Pons (tissue), 1 donor: ENCODE results near the gene BANP.
"Not testable (repeated sequence)": the region's sequence is repeated elsewhere in the genome, so short reads cannot be mapped to it uniquely, and the experiment has no call there.

Experiments used
- DNase-seq: peaks from one replicate; pipeline ENCODE4 v3.0.0-alpha.2; 2016; ENCODE audit warnings: low spot score

Gene BANP

DNA sequence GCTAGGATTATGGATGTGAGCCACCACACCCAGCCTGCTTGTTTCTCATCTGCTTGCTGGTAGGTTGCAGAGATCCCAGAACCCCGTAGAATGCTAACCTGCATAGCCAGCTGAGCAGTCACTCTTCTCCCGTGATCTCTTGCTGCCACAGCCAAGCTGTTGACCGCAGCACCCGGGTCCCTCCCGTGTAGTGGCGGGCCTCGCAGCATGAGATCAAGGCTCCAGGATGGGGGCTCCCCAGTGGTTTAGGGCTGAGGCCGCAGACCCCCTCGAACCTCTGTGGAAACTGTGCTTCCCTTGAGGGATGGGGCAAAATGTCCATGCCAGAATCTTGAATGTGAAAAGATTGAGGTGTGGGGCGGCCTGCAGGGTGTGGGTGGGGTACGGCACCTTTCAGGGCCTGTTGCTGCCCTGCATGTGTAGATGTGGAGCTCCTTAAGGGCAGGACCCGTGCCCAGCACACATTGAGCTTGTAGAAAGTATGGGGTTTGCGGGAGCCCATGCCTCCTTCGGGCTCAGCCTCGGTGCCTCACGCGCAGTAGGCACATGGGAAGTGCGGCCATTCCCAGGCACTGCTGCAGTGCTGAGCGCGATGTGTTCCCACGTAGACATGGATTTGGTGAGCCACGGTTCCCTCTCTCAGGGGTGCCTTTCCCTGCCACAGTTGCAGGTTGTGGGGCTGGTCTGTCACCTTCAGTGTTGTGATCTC lies 99.9 kb downstream of the BANP start:
- no peak for DNase-seq

DNA sequence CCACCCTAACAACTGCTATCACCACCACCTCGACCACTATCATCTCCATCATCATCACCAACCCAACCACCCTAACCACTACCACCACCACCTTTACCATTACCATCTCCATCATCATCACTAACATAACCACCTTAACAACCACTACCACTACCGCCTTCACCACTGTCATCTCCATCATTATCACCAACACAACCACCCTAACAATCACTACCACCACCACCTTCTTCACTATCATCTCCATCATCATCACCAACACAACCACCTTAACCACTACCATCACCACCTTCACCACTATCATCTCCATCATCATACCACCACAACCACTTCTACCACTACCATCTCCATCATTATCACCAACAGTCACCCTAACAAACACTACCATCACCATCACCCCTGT lies 101.4 kb downstream of the BANP start:
- no peak for DNase-seq

DNA sequence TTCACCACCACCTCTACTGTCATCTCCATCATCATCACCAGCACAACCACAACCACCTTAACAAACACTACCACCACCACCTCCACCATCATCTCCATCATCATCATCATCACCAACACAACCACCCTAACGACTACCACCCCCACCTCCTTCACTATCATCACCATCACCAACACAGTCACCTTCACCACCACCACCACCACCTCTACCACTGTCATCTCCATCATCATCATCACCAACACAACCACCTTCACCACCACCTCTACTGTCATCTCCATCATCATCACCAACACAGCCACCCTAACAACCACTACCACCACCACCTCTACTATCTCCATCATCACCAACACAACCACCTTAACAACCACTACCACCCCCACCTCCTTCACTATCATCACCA lies 102.2 kb downstream of the BANP start:
- not testable (repeated sequence) for DNase-seq

DNA sequence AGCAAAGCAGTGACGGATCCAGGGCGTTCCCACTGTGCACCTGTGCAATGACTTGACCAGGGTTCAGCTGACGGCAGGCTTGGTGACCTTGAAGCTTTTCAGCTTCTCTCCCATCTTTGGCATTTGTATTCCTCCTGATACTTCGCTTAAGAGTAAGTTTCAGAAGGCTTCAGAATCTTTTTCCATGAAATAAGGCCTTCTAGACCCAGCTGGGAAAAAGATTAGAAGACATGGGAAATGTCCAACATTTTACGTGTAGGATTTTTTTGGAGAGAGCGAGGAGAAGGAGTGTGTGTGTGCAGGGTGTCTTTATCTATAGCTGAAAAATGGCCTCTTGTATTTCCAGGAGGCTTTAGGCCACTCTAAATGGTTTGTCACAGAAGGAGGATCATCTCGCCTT lies 104.1 kb downstream of the BANP start:
- no peak for DNase-seq

DNA sequence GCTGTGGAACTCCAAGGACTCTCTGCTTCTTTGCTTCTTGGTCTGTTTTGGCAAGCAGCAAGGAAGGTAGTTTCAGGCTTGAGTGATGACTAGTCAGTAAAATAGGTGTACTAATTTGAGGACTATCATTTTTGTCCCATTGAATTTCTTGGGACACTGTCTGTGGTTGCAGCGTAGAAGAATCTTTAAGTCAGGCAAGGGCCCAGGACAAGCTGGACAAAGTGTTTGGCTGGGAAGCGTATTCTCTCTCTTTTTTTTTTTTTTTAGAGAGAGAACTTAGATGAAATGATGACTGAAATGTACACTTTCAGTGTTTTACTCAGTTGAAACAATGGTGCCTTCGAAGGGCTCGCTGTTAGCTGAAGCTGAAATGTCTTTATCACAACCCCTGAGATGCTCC lies 105.0 kb downstream of the BANP start:
- DNase-seq, result no peak

DNA sequence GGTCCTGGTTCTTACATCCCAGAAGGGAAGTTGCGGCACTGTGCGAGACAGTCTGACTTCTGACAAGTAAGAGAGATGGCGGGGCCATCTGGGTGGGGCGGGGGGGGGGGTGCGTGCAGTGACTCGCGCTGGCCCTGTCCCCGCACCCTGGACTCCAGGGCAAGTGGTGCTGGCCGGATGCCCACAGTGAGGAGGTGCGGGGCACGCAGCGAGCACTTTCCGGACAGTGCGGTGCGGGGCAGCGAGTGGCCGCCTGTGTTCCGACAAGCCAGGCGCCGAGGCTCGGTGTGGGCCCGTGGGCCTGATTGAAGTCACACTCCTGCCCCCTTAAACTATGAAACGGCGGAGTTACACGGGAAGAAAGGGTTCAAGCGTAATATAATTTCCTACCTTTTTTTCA lies 106.4 kb downstream of the BANP start:
- no peak for DNase-seq

DNA sequence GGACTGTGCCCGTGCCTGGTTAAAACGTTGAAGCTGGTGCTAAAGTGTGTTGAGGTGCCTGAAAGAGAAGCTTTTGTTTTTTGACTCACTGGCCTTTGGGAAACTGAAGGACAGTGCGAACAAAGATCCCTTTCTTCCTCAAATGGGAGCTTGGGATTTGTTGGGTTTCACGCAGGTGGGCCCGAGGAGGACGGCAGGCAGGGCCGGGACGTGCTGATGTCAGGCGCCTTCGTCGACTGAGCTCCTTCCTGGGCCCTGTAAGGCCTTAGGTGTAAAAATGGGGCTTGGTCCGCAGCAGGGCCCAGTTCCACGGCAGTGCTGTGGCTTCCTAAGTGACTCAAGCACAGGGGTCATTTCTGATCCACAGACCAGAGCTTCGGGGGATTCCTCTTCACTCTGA lies 106.9 kb downstream of the BANP start:
- DNase-seq, result peak; percentile 55

DNA sequence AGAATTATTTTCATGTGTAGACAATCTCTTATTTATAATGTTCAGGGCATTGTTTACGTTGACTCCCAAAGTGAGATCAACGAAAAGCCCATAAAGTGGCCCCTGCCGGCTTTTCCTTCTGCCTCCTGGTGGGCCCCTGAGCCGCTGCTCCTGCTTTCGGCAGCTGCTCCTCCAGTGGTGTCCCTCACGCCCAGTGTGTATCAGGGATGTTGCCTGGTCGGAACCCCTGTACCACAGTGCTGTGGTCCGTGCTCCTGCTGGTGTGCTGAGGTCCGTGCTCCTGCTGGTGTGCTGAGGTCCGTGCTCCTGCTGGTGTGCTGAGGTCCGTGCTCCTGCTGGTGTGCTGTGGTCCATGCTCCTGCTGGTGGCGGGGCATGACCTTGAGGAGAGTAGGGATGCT lies 107.6 kb downstream of the BANP start:
- no peak for DNase-seq

DNA sequence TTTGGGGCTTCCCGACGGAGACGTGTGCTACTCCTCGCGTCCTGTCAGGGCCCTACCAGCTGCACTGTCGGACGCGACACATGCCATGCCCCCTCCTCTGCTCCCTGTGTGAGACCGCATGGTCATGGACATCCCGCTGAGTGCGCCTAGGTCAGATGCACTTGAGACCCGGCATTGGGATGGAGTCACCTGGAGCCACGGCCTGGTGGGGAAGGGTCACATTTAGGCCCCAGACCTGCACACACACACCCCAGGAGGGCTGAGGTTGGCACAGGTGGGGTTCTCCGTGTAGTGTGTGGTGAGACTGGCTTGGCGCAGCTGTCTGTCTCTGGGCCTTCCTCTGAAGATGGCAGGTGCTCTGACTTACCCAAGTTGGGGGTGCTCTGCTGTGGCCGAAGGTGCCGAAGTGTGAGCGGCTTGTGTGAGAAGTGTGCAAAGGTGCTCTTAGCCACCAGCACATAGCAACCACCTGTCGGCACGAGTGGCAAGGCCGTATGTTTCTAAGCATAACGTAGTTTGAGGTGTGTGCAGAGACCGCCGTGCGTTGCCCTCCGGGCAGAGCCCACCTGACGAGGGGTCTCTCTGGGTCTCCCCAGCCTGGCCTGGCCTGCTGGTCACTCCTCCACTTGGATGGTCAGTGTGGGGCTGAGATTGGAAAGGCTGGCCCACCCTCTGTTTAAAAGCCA lies 108.6 kb downstream of the BANP start:
- no peak for DNase-seq

DNA sequence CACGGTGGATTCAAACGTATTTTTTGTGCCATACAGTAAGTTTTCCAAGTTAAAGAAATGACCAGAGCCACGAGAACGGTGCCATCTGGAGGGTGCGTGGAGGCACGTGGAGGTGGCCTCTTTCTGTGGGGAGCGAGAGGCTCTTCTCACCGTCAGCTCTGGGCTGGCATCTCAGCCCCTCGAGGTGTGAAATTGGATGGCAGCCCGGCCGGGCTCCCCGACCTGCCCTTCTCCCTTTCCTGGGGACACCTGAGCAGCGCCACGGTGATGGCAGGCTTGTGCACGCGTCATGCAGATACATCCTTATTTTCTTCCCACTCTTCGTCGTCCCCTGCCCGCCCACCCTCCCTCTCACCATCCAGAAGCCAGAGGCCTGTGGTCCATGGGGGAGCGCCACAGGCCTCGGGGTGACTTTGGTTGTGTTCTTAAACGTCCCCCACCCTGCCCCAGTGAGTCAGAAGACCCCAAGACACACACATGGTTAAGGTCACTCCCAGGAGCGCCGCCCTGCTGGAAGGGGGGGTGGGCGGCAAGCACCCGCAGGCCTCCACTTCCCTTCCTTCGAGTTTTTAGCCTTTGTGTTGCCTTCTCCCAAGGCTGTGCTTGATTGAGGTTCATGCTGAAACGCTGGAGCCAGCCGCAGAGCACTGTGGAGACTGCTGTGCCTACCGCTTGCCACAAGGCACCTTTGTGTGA lies 109.4 kb downstream of the BANP start:
- DNase-seq, result no peak

DNA sequence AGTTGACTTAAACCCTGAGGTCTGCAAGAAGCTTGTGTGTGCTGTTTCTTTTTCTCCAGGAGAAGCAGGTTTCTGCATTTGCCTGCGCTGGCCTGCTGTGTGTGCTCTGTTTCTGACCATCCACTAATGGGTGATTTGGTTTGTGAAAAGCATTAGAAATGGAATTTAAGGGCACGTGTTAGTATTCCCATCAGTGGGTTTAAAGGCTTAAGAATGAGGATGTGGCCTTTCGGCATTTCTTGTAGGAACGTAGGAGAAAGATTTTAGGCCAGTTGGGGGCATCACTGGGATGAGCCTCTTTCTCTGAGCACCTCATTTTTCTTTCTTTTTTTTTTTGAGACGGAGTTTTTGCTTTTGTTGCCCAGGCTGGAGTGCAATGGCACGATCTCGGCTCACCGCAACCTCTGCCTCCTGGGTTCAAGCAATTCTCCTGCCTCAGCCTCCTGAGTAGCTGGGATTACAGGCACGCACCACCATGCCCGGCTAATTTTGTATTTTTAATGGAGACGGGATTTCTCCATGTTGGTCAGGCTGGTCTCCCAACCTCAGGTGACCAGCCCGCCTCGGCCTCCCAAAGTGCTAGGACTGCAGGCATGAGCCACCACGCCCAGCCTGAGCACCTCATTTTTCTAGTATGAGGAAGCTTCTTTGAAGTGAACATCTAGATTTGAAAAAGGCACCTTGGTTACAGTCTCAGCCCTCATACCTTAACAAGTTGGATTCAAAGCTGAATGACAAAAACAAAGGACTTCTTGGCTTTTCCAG lies 110.3 kb downstream of the BANP start:
- DNase-seq, result no peak

DNA sequence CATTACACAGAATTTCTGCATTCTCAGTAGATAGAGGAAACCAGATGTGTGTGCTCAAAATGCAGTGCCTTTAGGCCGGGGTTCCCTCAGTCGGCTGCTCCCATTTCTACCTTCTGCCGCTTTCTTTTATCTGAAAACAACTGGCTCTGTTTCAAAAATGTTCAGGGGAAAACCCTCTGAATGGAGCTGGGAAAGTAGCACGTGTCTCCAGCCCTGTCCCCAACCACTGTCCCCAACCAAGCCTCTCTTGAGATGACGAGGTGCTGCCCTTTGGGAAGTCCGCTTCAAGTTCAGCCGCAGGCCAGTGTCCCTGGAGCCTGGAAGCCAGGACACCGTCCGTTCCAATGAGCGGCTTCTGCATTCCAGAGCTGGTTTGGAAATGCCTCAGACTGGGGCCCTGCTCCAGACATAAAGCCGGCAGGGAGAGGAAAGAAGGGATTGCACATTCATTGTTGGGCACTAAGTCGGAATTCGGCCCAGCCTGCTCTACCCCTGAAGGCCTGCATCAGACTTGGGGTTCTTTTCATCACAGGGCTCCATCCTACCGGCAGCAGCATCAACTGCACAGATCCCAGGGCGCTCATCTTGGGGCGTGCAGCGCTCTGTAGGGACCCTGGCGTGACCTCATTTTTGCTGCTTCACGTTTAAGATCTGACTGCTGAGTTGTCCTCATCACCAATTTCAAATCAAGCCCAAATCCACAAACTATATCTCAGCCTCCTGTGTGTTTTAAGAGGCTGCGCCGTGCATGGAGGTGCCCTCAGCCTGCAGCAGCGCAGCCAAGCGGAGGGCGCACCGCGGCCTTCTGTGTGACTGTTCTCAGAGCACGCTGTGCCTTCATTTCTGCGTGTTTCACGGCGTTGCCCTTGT lies 111.3 kb downstream of the BANP start:
- DNase-seq, result no peak

DNA sequence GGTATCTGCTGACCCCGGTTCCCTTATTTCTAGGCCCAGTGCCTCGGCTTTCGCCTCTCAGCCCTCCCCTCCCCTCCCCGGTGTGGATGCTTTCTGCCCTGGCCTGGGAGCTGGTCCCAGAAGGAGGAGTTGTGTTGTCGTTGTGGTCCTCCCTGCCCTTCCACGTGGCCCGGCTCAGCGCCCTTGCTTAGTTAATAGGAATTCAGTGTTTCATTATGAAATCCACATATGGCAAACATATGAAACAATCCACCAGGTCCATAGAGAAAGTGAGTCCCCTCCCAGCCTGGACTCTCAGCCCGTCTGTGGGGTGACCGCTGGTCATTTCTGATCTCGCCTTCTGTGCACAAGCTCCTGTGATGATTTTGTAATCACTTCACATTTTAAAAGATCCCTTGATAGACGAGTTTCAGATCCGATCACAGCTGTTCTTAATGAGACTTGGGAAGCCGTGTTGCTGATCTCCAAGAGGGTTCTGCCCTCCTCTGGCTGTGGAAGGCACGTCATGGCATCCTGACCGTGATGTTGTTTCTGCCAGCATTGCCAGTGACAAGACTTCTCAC lies 112.1 kb downstream of the BANP start:
- peak; percentile 80 for DNase-seq

DNA sequence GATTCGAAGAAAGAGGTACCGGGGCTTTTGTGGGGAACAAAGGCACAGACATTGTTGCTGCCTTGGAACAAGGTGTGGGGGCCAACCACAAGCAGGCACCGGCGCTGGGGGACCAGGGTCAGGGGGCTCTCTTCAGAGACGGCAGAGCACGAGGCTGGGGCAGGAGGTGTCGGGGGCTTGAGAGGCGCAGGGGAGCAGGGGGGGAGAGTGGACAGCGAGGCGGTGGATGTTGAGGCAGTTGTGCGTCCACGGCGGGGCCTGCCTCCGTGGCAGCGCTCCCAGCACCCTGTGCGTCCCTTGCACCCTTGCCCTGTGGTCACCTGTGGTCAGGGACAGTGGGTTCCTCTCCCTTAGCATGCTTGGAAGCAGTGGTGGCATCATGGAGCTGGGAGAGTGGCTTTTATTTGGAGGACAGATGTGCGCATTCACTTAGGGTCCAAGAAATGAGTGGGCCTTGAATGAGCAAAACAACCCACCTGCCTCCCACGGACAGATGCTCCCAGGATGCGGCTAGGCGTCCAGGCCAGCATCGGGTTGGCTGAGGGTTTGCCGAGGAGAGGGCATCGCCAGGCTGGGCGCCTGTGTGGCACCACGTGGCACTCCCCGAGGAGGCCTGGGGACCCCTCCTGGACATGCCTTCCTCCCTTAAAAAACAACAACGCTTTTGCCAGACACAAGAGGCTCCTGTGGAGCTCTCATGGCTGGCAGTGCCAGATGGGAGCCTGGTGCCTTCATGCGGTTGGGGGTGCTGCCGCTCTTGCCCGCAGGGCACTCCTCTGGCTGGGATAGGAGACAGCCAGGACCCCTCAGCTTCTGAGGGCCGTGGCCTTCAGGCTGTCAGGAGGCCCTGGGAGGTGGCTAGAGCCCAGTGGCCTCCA lies 113.0 kb downstream of the BANP start:
- DNase-seq, result no peak

DNA sequence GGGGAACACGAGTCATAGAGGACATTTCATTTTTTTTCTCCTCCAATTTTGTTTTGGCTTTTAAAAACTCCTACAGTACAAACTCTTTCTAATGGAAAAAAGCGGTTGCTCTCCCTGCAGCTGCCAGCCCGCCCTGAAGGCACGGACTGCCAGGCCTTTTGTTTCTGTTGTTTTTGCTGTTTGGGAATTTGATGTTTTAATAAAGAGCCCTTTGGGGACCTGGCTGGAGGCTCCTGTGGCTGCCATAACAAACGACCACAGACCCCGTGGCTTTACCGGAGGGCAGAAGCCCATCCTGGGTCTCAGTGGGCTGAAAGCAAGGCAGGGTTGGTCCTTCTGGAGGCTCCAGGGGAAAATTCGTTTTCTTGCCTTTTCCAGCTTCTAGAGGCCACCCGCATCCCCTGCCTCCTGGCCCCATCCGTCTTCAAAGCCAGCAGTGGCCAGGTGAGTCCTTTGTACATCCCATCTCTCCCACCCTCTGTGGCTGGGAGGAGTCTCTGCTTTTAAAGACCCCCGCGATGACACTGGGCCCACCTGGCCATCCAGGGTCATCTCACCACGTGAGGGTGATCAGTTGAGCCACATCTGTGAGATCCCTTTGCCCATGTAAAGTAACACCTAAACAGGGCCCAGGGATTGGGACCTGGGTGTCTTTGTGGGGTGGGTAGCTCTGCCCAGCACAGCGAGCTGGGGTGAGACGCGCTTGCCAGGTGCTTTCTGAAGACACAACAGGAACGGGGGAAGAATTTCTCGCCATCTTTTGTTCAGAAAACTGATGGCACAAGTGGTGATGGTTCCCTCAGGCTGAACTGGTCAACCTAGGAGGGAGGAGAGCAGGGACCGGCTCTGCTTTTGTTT lies 113.9 kb downstream of the BANP start:
- no peak for DNase-seq

DNA sequence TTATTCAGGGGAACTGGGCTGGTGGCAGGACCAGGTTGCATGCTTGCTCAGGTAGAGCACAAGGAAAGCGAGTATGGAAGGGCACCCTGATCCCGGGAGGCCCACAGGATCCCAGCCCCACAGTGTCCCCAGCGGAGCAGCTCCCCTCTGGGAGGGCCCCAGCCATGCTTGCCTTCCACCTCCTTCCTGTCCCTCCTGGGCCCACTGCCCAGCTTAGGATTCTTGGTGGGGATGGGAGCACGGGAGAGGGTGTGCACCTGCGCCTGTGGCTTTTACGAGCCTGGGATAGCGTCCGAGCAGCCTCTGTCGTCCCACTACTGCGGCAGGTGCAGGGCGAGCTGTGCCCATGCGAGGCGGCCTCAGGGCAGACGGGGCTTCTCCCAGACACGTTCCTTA lies 114.5 kb downstream of the BANP start:
- no peak for DNase-seq

DNA sequence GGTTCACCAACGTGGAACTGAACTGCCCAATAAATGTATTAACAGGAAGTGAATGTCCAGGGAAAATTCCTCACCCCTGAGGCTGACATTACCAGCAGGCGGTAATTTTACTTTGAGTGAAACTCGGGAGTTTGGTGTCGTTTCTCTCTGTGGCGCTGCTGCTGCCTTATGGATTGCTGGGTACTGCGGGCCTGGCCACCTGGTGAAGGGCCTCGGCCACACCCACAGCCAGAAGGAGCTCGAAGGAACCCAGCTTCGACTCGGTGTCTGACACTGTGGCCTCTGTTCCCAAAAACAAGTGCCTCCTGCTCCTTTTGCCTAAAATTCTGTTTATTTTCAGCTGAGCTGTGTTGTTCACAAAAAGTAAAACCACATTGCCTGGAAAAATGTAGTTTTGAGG lies 115.0 kb downstream of the BANP start:
- no peak for DNase-seq

DNA sequence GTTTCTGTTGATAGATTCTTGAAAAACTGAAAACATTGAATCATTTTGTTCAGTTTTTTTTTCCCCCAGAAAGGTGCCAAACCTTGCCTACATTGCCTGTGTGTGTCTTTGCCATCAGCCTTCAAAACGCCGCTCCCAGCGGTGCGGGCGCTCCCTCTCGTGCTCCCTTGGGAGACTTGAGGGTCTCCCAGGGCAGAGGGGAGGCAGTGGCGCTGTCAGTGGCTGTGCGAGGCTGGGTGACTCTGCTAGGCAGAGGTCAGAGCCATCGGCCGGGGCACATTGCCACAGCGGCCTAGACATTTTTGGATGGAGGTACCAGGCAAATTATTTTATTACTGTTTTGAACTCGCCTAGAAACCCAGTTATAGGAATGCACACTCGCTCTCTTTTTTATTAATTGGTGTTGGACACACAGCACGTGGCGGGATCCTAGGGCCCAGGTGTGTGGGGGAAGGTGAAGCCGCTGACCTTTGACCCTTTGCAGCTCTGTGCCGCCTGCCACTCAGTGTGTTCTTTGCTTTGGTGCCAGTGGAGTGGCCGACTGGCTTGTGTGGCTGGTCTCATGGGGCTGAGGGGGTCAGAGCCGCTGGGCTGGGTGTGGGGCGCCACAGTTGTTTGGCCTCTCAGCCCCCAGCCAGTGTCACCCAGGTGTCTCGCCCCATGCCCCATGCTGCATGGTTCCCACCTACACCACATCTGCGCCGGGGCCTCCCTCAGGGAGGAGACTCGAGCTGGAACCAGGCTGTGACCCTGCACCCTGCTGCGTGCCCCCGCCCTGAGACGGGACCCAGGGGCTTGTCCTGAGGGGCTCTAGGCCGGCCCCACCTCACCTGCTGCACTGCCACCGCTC lies 115.7 kb downstream of the BANP start:
- no peak for DNase-seq
